GM23338 (cell line): ENCODE results near the gene GPR55. TPM values are rescaled to one million over a fixed set of nuclear protein-coding genes. Genes with fewer than 3 reads are reported as not detected.

Source experiments
- ATAC-seq: fragments of 200-7000 bp; cut with Tn5 transposase; 3 replicates; pipeline ENCODE4 v1.9.1; 2020
- DNase-seq: peaks from one replicate; pipeline ENCODE4 v3.0.0-alpha.2; 2015; ENCODE audit warnings: low spot score
- H2AFZ ChIP-seq: fragments of 200-600 bp; sonication (generic); 2 replicates; pipeline ENCODE4 v1.8.0; 2016; ENCODE audit warnings: antibody characterized with exemption, mild to moderate bottlenecking, moderate library complexity
- H3F3A ChIP-seq: fragments of 200-600 bp; sonication (generic); replicated peaks from 2 replicates; pipeline ENCODE4 v1.8.0; 2017; ENCODE audit warnings: antibody characterized with exemption, mixed run types, low read depth
- H3K27ac ChIP-seq: fragments of 200-600 bp; sonication (generic); 2 replicates; pipeline ENCODE4 v1.6.1; 2016; ENCODE audit warnings: low read depth
- H3K27me3 ChIP-seq: fragments of 200-600 bp; sonication (generic); 2 replicates; pipeline ENCODE4 v1.8.0; 2016; ENCODE audit warnings: mild to moderate bottlenecking, mixed run types, moderate library complexity; ENCODE audit not compliant: insufficient read depth
- H3K36me3 ChIP-seq: fragments of 200-600 bp; sonication (generic); 2 replicates; pipeline ENCODE4 v1.8.0; 2016; ENCODE audit warnings: mild to moderate bottlenecking; ENCODE audit not compliant: insufficient read depth
- H3K4me1 ChIP-seq: fragments of 200-600 bp; sonication (generic); 2 replicates; pipeline ENCODE4 v1.8.0; 2016; ENCODE audit warnings: mild to moderate bottlenecking, moderate library complexity; ENCODE audit not compliant: insufficient read depth
- H3K4me2 ChIP-seq: fragments of 200-600 bp; sonication (generic); 2 replicates; pipeline ENCODE4 v1.7.1; 2017; ENCODE audit warnings: mixed run types
- H3K4me3 ChIP-seq: fragments of 200-600 bp; sonication (generic); 2 replicates; pipeline ENCODE4 v1.6.1; 2016; ENCODE audit warnings: mixed run types
- H3K79me2 ChIP-seq: fragments of 200-600 bp; sonication (generic); replicated peaks from 2 replicates; pipeline ENCODE4 v1.8.0; 2017; ENCODE audit warnings: mild to moderate bottlenecking; ENCODE audit not compliant: insufficient read depth
- H3K9me2 ChIP-seq: fragments of 200-600 bp; sonication (generic); 2 replicates; pipeline ENCODE4 v1.8.0; 2017; ENCODE audit not compliant: insufficient read depth
- H4K20me1 ChIP-seq: fragments of 200-600 bp; sonication (generic); replicated peaks from 2 replicates; pipeline ENCODE4 v1.8.0; 2017; ENCODE audit warnings: mild to moderate bottlenecking; ENCODE audit not compliant: insufficient read depth
- H3K27ac Mint-ChIP-seq: 2 replicates; pipeline ENCODE4 v1.8.0; 2020; ENCODE audit warnings: inconsistent platforms, mild to moderate bottlenecking, moderate library complexity, mixed read lengths
- H3K27me3 Mint-ChIP-seq: 3 replicates; pipeline ENCODE4 v1.8.0; 2022; ENCODE audit warnings: low read depth, mild to moderate bottlenecking, moderate library complexity, mixed read lengths, inconsistent platforms; ENCODE audit not compliant: insufficient read depth, poor library complexity
- H3K36me3 Mint-ChIP-seq: 3 replicates; pipeline ENCODE4 v1.8.0; 2021; ENCODE audit warnings: low read depth, mild to moderate bottlenecking, inconsistent platforms, moderate library complexity, mixed read lengths
- H3K4me1 Mint-ChIP-seq: 3 replicates; pipeline ENCODE4 v1.8.0; 2020; ENCODE audit warnings: mild to moderate bottlenecking, inconsistent platforms, mixed read lengths
- H3K4me3 Mint-ChIP-seq: 3 replicates; pipeline ENCODE4 v1.8.0; 2021; ENCODE audit warnings: moderate library complexity, mild to moderate bottlenecking, inconsistent platforms, mixed read lengths
- H3K9me3 Mint-ChIP-seq: 3 replicates; pipeline ENCODE4 v1.8.0; 2020; ENCODE audit warnings: moderate library complexity, mild to moderate bottlenecking, inconsistent platforms, mixed read lengths
- EZH2 ChIP-seq: fragments of 200-600 bp; sonication (generic); IDR thresholded peaks from one replicate; pipeline ENCODE4 v1.8.0; 2017; ENCODE audit warnings: antibody characterized with exemption, mild to moderate bottlenecking, low read depth; ENCODE audit not compliant: unreplicated experiment
- EZH2phosphoT487 ChIP-seq: fragments of 200-600 bp; sonication (generic); IDR thresholded peaks from one replicate; pipeline ENCODE4 v1.8.1; 2018; ENCODE audit warnings: antibody characterized with exemption; ENCODE audit not compliant: unreplicated experiment
- NANOG ChIP-seq: IDR thresholded peaks from 2 replicates; pipeline ENCODE4 v1.6.1; 2016; ENCODE audit warnings: antibody characterized with exemption, borderline replicate concordance
- POLR2AphosphoS5 ChIP-seq: IDR thresholded peaks from 2 replicates; pipeline ENCODE4 v1.6.1; 2016; ENCODE audit warnings: antibody characterized with exemption, low read depth
- STAT1 ChIP-seq: IDR thresholded peaks from one replicate; pipeline ENCODE4 v1.6.1; 2016; ENCODE audit warnings: antibody characterized with exemption; ENCODE audit not compliant: unreplicated experiment
- ZNF114 ChIP-seq: fragments of 250-450 bp; sonication (Bioruptor Pico); IDR thresholded peaks from 2 replicates; pipeline ENCODE4 v1.5.0; 2020; ENCODE audit warnings: mild to moderate bottlenecking, moderate library complexity
- ZNF331 ChIP-seq: fragments of 250-450 bp; sonication (Bioruptor Pico); IDR thresholded peaks from 2 replicates; pipeline ENCODE4 v1.5.0; 2020; ENCODE audit warnings: low read depth, mild to moderate bottlenecking, moderate library complexity
- polyA plus RNA-seq: library from polyadenylated mRNA; unstranded; fragments of >200 nt; fragmentation: Nextera tagmentation; extraction: Ambion mirVana; gene quantifications from 2 replicates; pipeline ENCODE4 v1.2.1, GENCODE V29; 2016
- total RNA-seq: library from RNA; depleted of rRNA; stranded (reverse); fragments of >200 nt; shearing (Covaris generic); gene quantifications from 2 replicates; pipeline ENCODE4 v1.2.3, GENCODE V29; 2014
- TF ChIP-seq, protein P1 (sequence below): fragments of 250-450 bp; sonication (Bioruptor Pico); IDR thresholded peaks from 2 replicates; pipeline ENCODE4 v1.5.0; 2020; ENCODE audit warnings: mild to moderate bottlenecking, moderate library complexity
- TF ChIP-seq, protein P2 (sequence below): IDR thresholded peaks from 2 replicates; pipeline ENCODE4 v1.6.1; 2016; ENCODE audit warnings: antibody characterized with exemption
- TF ChIP-seq, protein P3 (sequence below), 2 experiments: fragments of 200-600 bp in 1 of 2; sonication (generic) in 1 of 2; conservative IDR thresholded peaks; 2 replicates each; pipeline versions ENCODE4 v1.5.1 to v1.6.1; 2016 to 2017; ENCODE audit warnings: antibody characterized with exemption in 2 of 2, low read depth in 2 of 2, mild to moderate bottlenecking in 2 of 2, moderate library complexity in 1 of 2
- TF ChIP-seq, protein P4 (sequence below): IDR thresholded peaks from one replicate; pipeline ENCODE4 v1.6.1; 2018; ENCODE audit warnings: antibody characterized with exemption; ENCODE audit not compliant: unreplicated experiment

Gene GPR55
- total and polyA plus RNA-seq, 2 experiments from 2014 or later: not detected

DNA sequence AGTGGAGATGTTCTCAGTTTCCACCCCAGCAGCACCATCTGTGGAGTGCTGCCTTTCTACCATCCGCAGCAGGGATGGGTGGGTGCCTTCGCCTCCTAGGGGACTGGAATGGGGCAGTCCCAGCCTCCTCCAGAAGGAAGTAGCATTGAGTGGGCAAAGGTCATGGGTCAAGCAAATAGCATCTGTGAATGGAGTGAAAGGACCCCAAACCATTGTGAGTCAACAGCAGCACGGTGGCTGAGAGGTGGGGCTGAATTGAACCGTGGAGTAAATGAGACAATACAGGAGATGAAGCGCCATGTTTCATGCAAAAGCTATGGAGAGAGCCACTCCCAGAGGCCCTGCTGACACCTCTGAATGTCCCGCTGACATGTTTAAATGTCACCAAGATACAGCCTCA, 9.7 kb downstream of the GPR55 start (continued):
- TF ChIP-seq, protein P1, sequence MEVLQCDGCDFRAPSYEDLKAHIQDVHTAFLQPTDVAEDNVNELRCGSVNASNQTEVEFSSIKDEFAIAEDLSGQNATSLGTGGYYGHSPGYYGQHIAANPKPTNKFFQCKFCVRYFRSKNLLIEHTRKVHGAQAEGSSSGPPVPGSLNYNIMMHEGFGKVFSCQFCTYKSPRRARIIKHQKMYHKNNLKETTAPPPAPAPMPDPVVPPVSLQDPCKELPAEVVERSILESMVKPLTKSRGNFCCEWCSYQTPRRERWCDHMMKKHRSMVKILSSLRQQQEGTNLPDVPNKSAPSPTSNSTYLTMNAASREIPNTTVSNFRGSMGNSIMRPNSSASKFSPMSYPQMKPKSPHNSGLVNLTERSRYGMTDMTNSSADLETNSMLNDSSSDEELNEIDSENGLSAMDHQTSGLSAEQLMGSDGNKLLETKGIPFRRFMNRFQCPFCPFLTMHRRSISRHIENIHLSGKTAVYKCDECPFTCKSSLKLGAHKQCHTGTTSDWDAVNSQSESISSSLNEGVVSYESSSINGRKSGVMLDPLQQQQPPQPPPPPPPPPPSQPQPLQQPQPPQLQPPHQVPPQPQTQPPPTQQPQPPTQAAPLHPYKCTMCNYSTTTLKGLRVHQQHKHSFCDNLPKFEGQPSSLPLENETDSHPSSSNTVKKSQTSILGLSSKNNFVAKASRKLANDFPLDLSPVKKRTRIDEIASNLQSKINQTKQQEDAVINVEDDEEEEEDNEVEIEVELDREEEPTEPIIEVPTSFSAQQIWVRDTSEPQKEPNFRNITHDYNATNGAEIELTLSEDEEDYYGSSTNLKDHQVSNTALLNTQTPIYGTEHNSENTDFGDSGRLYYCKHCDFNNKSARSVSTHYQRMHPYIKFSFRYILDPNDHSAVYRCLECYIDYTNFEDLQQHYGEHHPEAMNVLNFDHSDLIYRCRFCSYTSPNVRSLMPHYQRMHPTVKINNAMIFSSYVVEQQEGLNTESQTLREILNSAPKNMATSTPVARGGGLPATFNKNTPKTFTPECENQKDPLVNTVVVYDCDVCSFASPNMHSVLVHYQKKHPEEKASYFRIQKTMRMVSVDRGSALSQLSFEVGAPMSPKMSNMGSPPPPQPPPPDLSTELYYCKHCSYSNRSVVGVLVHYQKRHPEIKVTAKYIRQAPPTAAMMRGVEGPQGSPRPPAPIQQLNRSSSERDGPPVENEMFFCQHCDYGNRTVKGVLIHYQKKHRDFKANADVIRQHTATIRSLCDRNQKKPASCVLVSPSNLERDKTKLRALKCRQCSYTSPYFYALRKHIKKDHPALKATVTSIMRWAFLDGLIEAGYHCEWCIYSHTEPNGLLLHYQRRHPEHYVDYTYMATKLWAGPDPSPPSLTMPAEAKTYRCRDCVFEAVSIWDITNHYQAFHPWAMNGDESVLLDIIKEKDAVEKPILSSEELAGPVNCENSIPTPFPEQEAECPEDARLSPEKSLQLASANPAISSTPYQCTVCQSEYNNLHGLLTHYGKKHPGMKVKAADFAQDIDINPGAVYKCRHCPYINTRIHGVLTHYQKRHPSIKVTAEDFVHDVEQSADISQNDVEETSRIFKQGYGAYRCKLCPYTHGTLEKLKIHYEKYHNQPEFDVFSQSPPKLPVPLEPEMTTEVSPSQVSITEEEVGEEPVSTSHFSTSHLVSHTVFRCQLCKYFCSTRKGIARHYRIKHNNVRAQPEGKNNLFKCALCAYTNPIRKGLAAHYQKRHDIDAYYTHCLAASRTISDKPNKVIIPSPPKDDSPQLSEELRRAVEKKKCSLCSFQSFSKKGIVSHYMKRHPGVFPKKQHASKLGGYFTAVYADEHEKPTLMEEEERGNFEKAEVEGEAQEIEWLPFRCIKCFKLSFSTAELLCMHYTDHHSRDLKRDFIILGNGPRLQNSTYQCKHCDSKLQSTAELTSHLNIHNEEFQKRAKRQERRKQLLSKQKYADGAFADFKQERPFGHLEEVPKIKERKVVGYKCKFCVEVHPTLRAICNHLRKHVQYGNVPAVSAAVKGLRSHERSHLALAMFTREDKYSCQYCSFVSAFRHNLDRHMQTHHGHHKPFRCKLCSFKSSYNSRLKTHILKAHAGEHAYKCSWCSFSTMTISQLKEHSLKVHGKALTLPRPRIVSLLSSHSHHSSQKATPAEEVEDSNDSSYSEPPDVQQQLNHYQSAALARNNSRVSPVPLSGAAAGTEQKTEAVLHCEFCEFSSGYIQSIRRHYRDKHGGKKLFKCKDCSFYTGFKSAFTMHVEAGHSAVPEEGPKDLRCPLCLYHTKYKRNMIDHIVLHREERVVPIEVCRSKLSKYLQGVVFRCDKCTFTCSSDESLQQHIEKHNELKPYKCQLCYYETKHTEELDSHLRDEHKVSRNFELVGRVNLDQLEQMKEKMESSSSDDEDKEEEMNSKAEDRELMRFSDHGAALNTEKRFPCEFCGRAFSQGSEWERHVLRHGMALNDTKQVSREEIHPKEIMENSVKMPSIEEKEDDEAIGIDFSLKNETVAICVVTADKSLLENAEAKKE: no peak
- TF ChIP-seq EZH2phosphoT487: no peak
- TF ChIP-seq, protein P2, sequence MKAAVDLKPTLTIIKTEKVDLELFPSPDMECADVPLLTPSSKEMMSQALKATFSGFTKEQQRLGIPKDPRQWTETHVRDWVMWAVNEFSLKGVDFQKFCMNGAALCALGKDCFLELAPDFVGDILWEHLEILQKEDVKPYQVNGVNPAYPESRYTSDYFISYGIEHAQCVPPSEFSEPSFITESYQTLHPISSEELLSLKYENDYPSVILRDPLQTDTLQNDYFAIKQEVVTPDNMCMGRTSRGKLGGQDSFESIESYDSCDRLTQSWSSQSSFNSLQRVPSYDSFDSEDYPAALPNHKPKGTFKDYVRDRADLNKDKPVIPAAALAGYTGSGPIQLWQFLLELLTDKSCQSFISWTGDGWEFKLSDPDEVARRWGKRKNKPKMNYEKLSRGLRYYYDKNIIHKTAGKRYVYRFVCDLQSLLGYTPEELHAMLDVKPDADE: no peak
- TF ChIP-seq EZH2: no peak
- no peak for TF ChIP-seq POLR2AphosphoS5
- no peak for TF ChIP-seq ZNF331 (CRISPR knock-in tag)

DNA sequence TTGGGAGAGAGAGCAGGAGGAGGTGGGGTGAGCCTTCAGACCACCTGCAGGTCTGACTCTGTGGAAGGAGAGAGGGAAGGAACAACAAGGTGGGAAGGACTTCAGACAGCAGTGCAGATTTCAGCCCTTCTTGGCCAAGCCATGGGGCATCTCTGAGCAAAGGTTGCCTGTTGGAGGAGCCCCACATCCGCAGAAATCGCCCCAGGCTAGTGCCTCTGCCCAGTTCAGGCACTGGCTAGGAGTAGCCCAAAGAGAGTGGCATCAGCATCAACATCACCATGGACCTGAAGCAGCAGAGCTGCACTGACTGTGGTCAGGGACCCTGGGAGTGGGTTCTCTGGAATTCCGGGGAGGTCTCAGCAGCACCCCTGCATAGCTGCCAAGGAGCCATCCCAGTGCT, 10.2 kb downstream of the GPR55 start:
- no peak overlapping the region for H3K4me3 Mint-ChIP-seq
- TF ChIP-seq ZNF331 (CRISPR knock-in tag): no peak
- no peak for TF ChIP-seq EZH2phosphoT487
- no peak for TF ChIP-seq ZNF114
- no peak for TF ChIP-seq NANOG
- TF ChIP-seq, protein P2: no peak
- no peak for TF ChIP-seq STAT1
- TF ChIP-seq, protein P3, sequence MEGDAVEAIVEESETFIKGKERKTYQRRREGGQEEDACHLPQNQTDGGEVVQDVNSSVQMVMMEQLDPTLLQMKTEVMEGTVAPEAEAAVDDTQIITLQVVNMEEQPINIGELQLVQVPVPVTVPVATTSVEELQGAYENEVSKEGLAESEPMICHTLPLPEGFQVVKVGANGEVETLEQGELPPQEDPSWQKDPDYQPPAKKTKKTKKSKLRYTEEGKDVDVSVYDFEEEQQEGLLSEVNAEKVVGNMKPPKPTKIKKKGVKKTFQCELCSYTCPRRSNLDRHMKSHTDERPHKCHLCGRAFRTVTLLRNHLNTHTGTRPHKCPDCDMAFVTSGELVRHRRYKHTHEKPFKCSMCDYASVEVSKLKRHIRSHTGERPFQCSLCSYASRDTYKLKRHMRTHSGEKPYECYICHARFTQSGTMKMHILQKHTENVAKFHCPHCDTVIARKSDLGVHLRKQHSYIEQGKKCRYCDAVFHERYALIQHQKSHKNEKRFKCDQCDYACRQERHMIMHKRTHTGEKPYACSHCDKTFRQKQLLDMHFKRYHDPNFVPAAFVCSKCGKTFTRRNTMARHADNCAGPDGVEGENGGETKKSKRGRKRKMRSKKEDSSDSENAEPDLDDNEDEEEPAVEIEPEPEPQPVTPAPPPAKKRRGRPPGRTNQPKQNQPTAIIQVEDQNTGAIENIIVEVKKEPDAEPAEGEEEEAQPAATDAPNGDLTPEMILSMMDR (conservative IDR thresholded peaks at IDR 0.05; ENCODE audit: low read depth in 2 of 2): no peak
- TF ChIP-seq EZH2: no peak
- TF ChIP-seq, protein P4, sequence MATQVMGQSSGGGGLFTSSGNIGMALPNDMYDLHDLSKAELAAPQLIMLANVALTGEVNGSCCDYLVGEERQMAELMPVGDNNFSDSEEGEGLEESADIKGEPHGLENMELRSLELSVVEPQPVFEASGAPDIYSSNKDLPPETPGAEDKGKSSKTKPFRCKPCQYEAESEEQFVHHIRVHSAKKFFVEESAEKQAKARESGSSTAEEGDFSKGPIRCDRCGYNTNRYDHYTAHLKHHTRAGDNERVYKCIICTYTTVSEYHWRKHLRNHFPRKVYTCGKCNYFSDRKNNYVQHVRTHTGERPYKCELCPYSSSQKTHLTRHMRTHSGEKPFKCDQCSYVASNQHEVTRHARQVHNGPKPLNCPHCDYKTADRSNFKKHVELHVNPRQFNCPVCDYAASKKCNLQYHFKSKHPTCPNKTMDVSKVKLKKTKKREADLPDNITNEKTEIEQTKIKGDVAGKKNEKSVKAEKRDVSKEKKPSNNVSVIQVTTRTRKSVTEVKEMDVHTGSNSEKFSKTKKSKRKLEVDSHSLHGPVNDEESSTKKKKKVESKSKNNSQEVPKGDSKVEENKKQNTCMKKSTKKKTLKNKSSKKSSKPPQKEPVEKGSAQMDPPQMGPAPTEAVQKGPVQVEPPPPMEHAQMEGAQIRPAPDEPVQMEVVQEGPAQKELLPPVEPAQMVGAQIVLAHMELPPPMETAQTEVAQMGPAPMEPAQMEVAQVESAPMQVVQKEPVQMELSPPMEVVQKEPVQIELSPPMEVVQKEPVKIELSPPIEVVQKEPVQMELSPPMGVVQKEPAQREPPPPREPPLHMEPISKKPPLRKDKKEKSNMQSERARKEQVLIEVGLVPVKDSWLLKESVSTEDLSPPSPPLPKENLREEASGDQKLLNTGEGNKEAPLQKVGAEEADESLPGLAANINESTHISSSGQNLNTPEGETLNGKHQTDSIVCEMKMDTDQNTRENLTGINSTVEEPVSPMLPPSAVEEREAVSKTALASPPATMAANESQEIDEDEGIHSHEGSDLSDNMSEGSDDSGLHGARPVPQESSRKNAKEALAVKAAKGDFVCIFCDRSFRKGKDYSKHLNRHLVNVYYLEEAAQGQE: no peak

More for the DNA sequence above, 10.2 kb downstream of the GPR55 start:
- Mint-ChIP-seq H3K27me3 (peaks cover 4% of the 10 kb centered on the region), H3K36me3 (no peaks in the 10 kb centered on the region; the same call in 2 of the 3 replicates), H3K9me3 (no peaks in the 10 kb centered on the region; the same call in 2 of the 3 replicates), H3K4me1 (peaks cover 8% of the 10 kb centered on the region; the same call in 2 of the 3 replicates), H3K27ac (no peak overlapping the region)
- H3K4me1 ChIP-seq: no peaks in the 10 kb centered on the region
- no peaks in the 10 kb centered on the region for H4K20me1 ChIP-seq
- DNase-seq: no peak
- no peak for ATAC-seq
- no peak overlapping the region for H3K4me3 ChIP-seq
- H3K4me2 ChIP-seq: no peak overlapping the region
- no peaks in the 10 kb centered on the region for H3K27me3 ChIP-seq
- H2AFZ ChIP-seq: no peak overlapping the region
- H3F3A ChIP-seq: no peaks in the 10 kb centered on the region
- peaks cover 5% of the 10 kb centered on the region; the same call in 1 of the 2 replicates for H3K9me2 ChIP-seq
- no peak overlapping the region for H3K27ac ChIP-seq
- H3K79me2 ChIP-seq: no peaks in the 10 kb centered on the region
- no peaks in the 10 kb centered on the region for H3K36me3 ChIP-seq
